Neural cell (in vitro differentiated cells): ENCODE results near the gene ACIN1. TPM values are rescaled to one million over a fixed set of nuclear protein-coding genes. Genes with fewer than 3 reads are reported as not detected.

Experiments used
- H2AFZ ChIP-seq: fragments of 200-600, 300-800 bp; sonication (generic), shearing (Covaris generic); 2 replicates; pipeline ENCODE4 v1.6.0; 2014; ENCODE audit warnings: low read depth, mild to moderate bottlenecking, antibody characterized with exemption, low read length, moderate library complexity
- H3F3A ChIP-seq: fragments of 200-600 bp; shearing (Covaris generic); 2 replicates; pipeline ENCODE4 v1.6.1; 2016; ENCODE audit warnings: mild to moderate bottlenecking, moderate library complexity, mixed read lengths, antibody characterized with exemption, low read length; ENCODE audit not compliant: insufficient read depth, poor library complexity, severe bottlenecking
- H3K27ac ChIP-seq: fragments of 200-600, 300-800 bp; sonication (generic), shearing (Covaris generic); 2 replicates; pipeline ENCODE4 v1.5.1; 2014; ENCODE audit warnings: mild to moderate bottlenecking, low read length, moderate library complexity
- H3K27me3 ChIP-seq: fragments of 300-800, 200-600 bp; sonication (generic), shearing (Covaris generic); 2 replicates; pipeline ENCODE4 v1.6.0; 2014; ENCODE audit warnings: mild to moderate bottlenecking, low read depth, low read length, moderate library complexity; ENCODE audit not compliant: insufficient read depth
- H3K36me3 ChIP-seq: fragments of 300-800, 200-600 bp; sonication (generic), shearing (Covaris generic); 2 replicates; pipeline ENCODE4 v1.5.1; 2014; ENCODE audit warnings: mild to moderate bottlenecking, antibody characterized with exemption, low read length, moderate library complexity; ENCODE audit not compliant: insufficient read depth
- H3K4me2 ChIP-seq: fragments of 300-800, 200-600 bp; sonication (generic), shearing (Covaris generic); 2 replicates; pipeline ENCODE4 v1.6.0; 2014; ENCODE audit warnings: mild to moderate bottlenecking, low read length
- H3K4me3 ChIP-seq: fragments of 300-800, 200-600 bp; sonication (generic), shearing (Covaris generic); 2 replicates; pipeline ENCODE4 v1.5.1; 2014; ENCODE audit warnings: mild to moderate bottlenecking, low read length, moderate library complexity
- H3K79me2 ChIP-seq: fragments of 200-600 bp; shearing (Covaris generic); replicated peaks from 2 replicates; pipeline ENCODE4 v1.6.0; 2014; ENCODE audit warnings: mild to moderate bottlenecking, low read length, moderate library complexity; ENCODE audit not compliant: insufficient read depth
- H3K9ac ChIP-seq: fragments of 300-800, 200-600 bp; sonication (generic), shearing (Covaris generic); 2 replicates; pipeline ENCODE4 v1.6.1; 2016; ENCODE audit warnings: mild to moderate bottlenecking, low read length, mixed read lengths
- H3K9me2 ChIP-seq: fragments of 200-600 bp; shearing (Covaris generic); 2 replicates; pipeline ENCODE4 v1.6.1; 2016; ENCODE audit warnings: mild to moderate bottlenecking, low read length, mixed read lengths; ENCODE audit not compliant: insufficient read depth
- H3K9me3 ChIP-seq: fragments of 200-600, 300-800 bp; sonication (generic), shearing (Covaris generic); 2 replicates; pipeline ENCODE4 v1.6.1; 2016; ENCODE audit warnings: mild to moderate bottlenecking, mixed run types, low read length, moderate library complexity, mixed read lengths
- H4K20me1 ChIP-seq: fragments of 200-600 bp; shearing (Covaris generic); 2 replicates; pipeline ENCODE4 v1.6.1; 2016; ENCODE audit warnings: mild to moderate bottlenecking, mixed run types; ENCODE audit not compliant: insufficient read depth
- CTCF ChIP-seq: fragments of 450-650 bp; IDR thresholded peaks from 2 replicates; pipeline ENCODE4 v1.5.1; 2014; ENCODE audit warnings: antibody characterized with exemption, mild to moderate bottlenecking, moderate library complexity; ENCODE audit not compliant: poor library complexity, severe bottlenecking
- EP300 ChIP-seq: fragments of 450-650 bp; conservative IDR thresholded peaks from 2 replicates; pipeline ENCODE4 v1.6.1; 2014; ENCODE audit warnings: antibody characterized with exemption, mild to moderate bottlenecking, moderate library complexity; ENCODE audit not compliant: poor library complexity, severe bottlenecking
- EZH2 ChIP-seq: fragments of 200-600, 300-800 bp; shearing (Covaris generic), sonication (generic); IDR thresholded peaks from 2 replicates; pipeline ENCODE4 v1.6.1; 2014; ENCODE audit warnings: antibody characterized with exemption, low read length, borderline replicate concordance, mild to moderate bottlenecking; ENCODE audit not compliant: insufficient read depth, poor library complexity, severe bottlenecking
- MXI1 ChIP-seq: fragments of 450-650 bp; conservative IDR thresholded peaks from 2 replicates; pipeline ENCODE4 v1.6.1; 2014; ENCODE audit warnings: antibody characterized with exemption, mild to moderate bottlenecking; ENCODE audit not compliant: poor library complexity, severe bottlenecking
- POLR2AphosphoS5 ChIP-seq: IDR thresholded peaks from 2 replicates; pipeline ENCODE4 v1.6.1; 2012
- RAD21 ChIP-seq: fragments of 450-650 bp; conservative IDR thresholded peaks from 2 replicates; pipeline ENCODE4 v1.6.1; 2014; ENCODE audit warnings: antibody characterized with exemption, mild to moderate bottlenecking, moderate library complexity
- REST ChIP-seq: IDR thresholded peaks from 2 replicates; pipeline ENCODE4 v1.6.1; 2012; ENCODE audit warnings: borderline replicate concordance
- SMC3 ChIP-seq: fragments of 450-650 bp; conservative IDR thresholded peaks from 2 replicates; pipeline ENCODE4 v1.6.1; 2014; ENCODE audit warnings: antibody characterized with exemption, mild to moderate bottlenecking, moderate library complexity; ENCODE audit not compliant: poor library complexity
- TAF1 ChIP-seq: IDR thresholded peaks from 2 replicates; pipeline ENCODE4 v1.6.1; 2012; ENCODE audit warnings: low read depth
- polyA plus RNA-seq: library from polyadenylated mRNA; depleted of rRNA; stranded (reverse); fragments of >200 nt; gene quantifications from 2 replicates; pipeline ENCODE4 v1.2.3, GENCODE V29; 2014

ACIN1 gene
- polyA plus RNA-seq, 1 donor from 2014 or later = 143 TPM

- no peaks in the 10 kb centered on the region for H3K9me2 ChIP-seq
- no peak overlapping the region for H3K4me2 ChIP-seq
- H3K4me3 ChIP-seq = no peak overlapping the region
- TF ChIP-seq TAF1 (no peak), CTCF (no peak), SMC3 (no peak), EP300 (no peak), EZH2 (no peak), REST (no peak), MXI1 (no peak), POLR2AphosphoS5 (no peak), RAD21 (no peak)
- H3K9me3 ChIP-seq = no peaks in the 10 kb centered on the region
- H3K9ac ChIP-seq = no peak overlapping the region
- H3K27ac ChIP-seq = no peak overlapping the region
- H4K20me1 ChIP-seq = peaks cover 29% of the 10 kb centered on the region
- H3K27me3 ChIP-seq = no peaks in the 10 kb centered on the region
- peaks cover 23% of the 10 kb centered on the region for H3K36me3 ChIP-seq
- no peak overlapping the region for H2AFZ ChIP-seq
- H3F3A ChIP-seq = no peaks in the 10 kb centered on the region
- H3K79me2 ChIP-seq = peaks cover 25% of the 10 kb centered on the region
Observed at GRCh38 chr14:23063601-23064000, 31.3 kb downstream of the ACIN1 start.

GRCh38 chr14:23062002-23062401 lies 32.9 kb downstream of the ACIN1 start:
- no peak for TF ChIP-seq MXI1
- no peak for TF ChIP-seq CTCF
- TF ChIP-seq EZH2 = no peak
- no peak for TF ChIP-seq EP300
- TF ChIP-seq SMC3 = no peak
- no peak for TF ChIP-seq REST
- TF ChIP-seq TAF1 = no peak
- no peak for TF ChIP-seq POLR2AphosphoS5
- TF ChIP-seq RAD21 = no peak
- Histone ChIP-seq H4K20me1 (peaks cover 18% of the 10 kb centered on the region), H3K4me2 (no peak overlapping the region), H2AFZ (no peak overlapping the region), H3K79me2 (peaks cover 10% of the 10 kb centered on the region), H3K4me3 (no peak overlapping the region), H3K9me2 (no peaks in the 10 kb centered on the region), H3F3A (no peaks in the 10 kb centered on the region), H3K9ac (no peak overlapping the region), H3K9me3 (no peaks in the 10 kb centered on the region), H3K27ac (no peak overlapping the region), H3K27me3 (no peaks in the 10 kb centered on the region), H3K36me3 (peaks cover 17% of the 10 kb centered on the region)
